ENCODE results near the gene PDGFC. TPM values are rescaled to one million over a fixed set of nuclear protein-coding genes. Genes with fewer than 3 reads are reported as not detected.

PDGFC gene
- total and polyA plus RNA-seq, 2 of the 8 experiments (the other 6 are each of a cell fraction or from before 2014, with no cell fraction given) = 0.65 to 2.7 TPM

DNA sequence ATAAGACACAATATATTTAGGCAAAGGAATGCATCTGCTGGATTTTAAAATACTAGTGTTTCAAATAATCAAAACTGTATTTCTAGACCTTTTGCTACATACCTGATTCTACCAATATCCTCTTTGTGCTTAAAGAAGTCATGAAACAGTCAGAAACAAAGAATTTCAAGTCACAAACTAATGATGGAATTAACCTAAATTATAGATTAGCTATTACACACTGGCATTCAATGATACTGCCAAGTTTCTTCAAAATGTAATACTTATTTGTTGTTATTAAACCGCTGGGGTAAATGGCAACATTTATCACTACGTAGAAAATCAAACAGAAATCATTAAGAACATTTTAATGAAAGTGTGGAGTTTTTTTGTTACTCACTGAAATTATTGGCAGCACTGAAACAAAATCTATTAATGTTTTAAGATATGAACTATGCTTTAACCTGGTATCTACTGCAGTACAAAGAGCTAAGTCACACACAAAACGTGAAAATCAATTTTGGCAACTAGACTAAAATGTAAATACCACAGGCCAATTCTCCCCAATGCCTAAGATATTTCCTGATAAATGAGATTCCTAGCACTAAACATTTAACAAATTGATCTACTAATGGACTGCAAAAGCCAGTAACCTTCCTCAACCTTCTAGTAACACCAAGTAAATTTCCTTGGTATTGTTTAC, 19.4 kb downstream of the PDGFC start:
- Histone ChIP-seq H3K18ac (ENCODE audit: extremely low read depth, low read length) (no peak overlapping the region), H3K36me3 (ENCODE audit: control insufficient read depth in 2 of 4, insufficient read depth in 4 of 4, low read length in 3 of 4) (no peaks in the 10 kb centered on the region), H2BK12ac (ENCODE audit: low read depth, low read length) (no peak overlapping the region), H2BK15ac (ENCODE audit: low read length) (no peak overlapping the region), H2AFZ (ENCODE audit: low read length) (no peak overlapping the region), H4K91ac (replicated peaks; ENCODE audit: insufficient read length, low read length) (no peak overlapping the region), H3K9me3 (ENCODE audit: insufficient read depth in 2 of 2, low read depth in 1 of 2, low read length in 1 of 2) (no peaks in the 10 kb centered on the region), H2AK5ac (ENCODE audit: low read depth, low read length) (no peak overlapping the region), H3K27me3 (replicated peaks in 1 of 4; ENCODE audit: control insufficient read depth in 3 of 4, extremely low read depth in 1 of 4, insufficient read depth in 3 of 4, low read length in 3 of 4) (no peaks in the 10 kb centered on the region), H3K56ac (replicated peaks; ENCODE audit: insufficient read length, low read depth, low read length) (no peak overlapping the region), H3K4me1 (replicated peaks in 1 of 4; ENCODE audit: control insufficient read depth in 3 of 4, insufficient read depth in 4 of 4, low read length in 3 of 4) (peaks cover 0 to 4% (median 0%) of the 10 kb centered on the region in 4 experiments; a peak in 1 of 7 replicates), H2BK5ac (ENCODE audit: low read depth, low read length) (no peak overlapping the region), H3K23ac (ENCODE audit: insufficient read length) (no peak overlapping the region), H3K79me2 (ENCODE audit: control insufficient read depth in 1 of 2, insufficient read depth in 2 of 2, low read length in 2 of 2) (no peaks in the 10 kb centered on the region), H3K79me1 (ENCODE audit: low read depth, low read length) (no peaks in the 10 kb centered on the region), H4K8ac (ENCODE audit: extremely low read depth, insufficient read depth, low read length) (no peak overlapping the region), H2BK20ac (ENCODE audit: low read length) (no peak overlapping the region), H4K5ac (ENCODE audit: insufficient read length, low read depth, low read length) (no peak overlapping the region), H3K4me3 (ENCODE audit: extremely low read depth in 1 of 4, insufficient read depth in 2 of 4, low read depth in 3 of 4, low read length in 4 of 4) (no peak overlapping the region), H3K27ac (ENCODE audit: low read depth, low read length) (no peak overlapping the region), H2BK120ac (replicated peaks; ENCODE audit: low read depth, low read length) (no peak overlapping the region), H3K4ac (replicated peaks; ENCODE audit: insufficient read length, low read depth, low read length) (no peak overlapping the region), H3K4me2 (ENCODE audit: insufficient read depth in 1 of 2, low read depth in 2 of 2, low read length in 2 of 2) (no peak overlapping the region), H3K9ac (replicated peaks in 1 of 4; ENCODE audit: extremely low read depth in 1 of 4, low read depth in 3 of 4, low read length in 3 of 4) (no peak overlapping the region), H3K14ac (ENCODE audit: insufficient read length) (no peak overlapping the region), H4K20me1 (replicated peaks in 1 of 2; ENCODE audit: control insufficient read depth in 1 of 2, insufficient read depth in 2 of 2, low read length in 2 of 2) (no peaks in the 10 kb centered on the region), H3K23me2 (ENCODE audit: low read depth, low read length) (no peaks in the 10 kb centered on the region)
- no peak for FAIRE-seq
- no peak for DNase-seq (ENCODE audit: low read depth in 1 of 2, low spot score in 2 of 2)
- WGBS, 2 experiments (ENCODE audit: extremely low coverage in 1 of 2, insufficient coverage in 1 of 2, insufficient read length in 1 of 2, insufficient replicate concordance in 2 of 2, low coverage in 1 of 2, low lambda C conversion rate in 2 of 2, missing lambda C conversion rate in 1 of 2) = 94% methylated on average over 3 of the region's 3 CpGs; no CpG with 5 or more reads in 1 of the 2 experiments
- CTCF ChIA-PET (ENCODE audit: partially characterized antibody) = no interaction called here
- POLR2A ChIA-PET (ENCODE audit: partially characterized antibody) = no interaction called here
- TF ChIP-seq SP4 (IDR thresholded peaks at IDR 0.05; ENCODE audit: low read length) = no peak
